Measurements from ENCODE around the gene THADA. TPM values are rescaled to one million over a fixed set of nuclear protein-coding genes. Genes with fewer than 3 reads are reported as not detected.

THADA gene
- total and polyA plus RNA-seq, 2 donors (not counting 3 experiments of a cell fraction or from before 2014, with no cell fraction given), result 22.6 to 25.3 TPM

DNA sequence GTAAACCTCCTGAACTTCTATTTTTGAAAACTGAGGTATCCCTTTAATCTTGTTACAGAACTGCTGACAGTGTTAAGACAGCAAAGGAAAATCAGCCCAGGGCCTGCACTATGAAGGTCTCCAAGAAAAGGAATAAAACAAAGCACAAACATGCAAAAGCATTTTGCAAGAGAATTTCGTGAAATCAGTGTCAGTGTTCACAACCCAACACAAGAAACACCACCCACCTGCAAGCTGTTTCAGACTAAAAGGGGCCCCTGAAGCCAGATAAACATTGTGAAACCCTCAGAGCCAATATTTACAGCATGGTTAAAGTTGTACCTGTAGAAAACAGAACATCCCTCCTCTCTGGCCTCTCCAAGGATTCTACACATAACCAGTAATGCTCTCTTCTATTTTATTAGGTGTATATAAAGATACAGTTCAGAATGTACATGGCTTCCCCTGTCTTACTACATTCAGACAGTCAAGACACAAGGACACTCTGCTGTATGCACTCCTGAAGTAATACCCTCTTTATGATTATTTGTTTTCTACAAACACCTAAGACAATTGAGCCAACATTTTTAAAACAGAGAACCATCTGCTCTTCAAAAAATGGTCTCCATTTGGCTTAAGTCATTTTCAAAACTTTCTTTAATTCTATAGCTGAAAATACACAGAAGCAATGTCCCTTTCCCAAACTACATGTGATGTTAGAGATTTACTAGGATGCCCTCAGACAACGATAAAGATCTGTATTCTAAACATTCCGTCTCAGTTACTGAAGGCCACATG, 219.9 kb downstream of the THADA start:
- no peak overlapping the region for H3K27ac ChIP-seq (ENCODE audit: insufficient read depth, low read depth, low read length)
- H3K4me2 ChIP-seq (ENCODE audit: insufficient read depth, low read length), result no peak overlapping the region
- H3K4me1 ChIP-seq (ENCODE audit: control insufficient read depth, extremely low read depth, insufficient read depth, low read length), result no peaks in the 10 kb centered on the region
- no peaks in the 10 kb centered on the region for H3K36me3 ChIP-seq (ENCODE audit: control insufficient read depth in 2 of 2, extremely low read depth in 1 of 2, insufficient read depth in 2 of 2, low read length in 2 of 2)
- TF ChIP-seq FOS (IDR thresholded peaks at IDR 0.05; ENCODE audit: borderline replicate concordance, insufficient read depth, low read length), result no peak
- TF ChIP-seq POLR2AphosphoS5 (IDR thresholded peaks at IDR 0.05; ENCODE audit: insufficient read depth, low read depth, low read length), result no peak
- H3K4me3 ChIP-seq (replicated peaks in 1 of 3; ENCODE audit: insufficient read depth in 1 of 3, low read depth in 1 of 3, low read length in 3 of 3), result no peak overlapping the region
- H4K20me1 ChIP-seq (replicated peaks; ENCODE audit: control insufficient read depth, extremely low read depth, insufficient read depth, low read length), result no peaks in the 10 kb centered on the region
- H3K79me2 ChIP-seq (ENCODE audit: control insufficient read depth, insufficient read depth, low read length), result no peaks in the 10 kb centered on the region
- no peak overlapping the region for H2AFZ ChIP-seq (ENCODE audit: low read depth, low read length)
- no peak for FAIRE-seq
- BruUV-seq (replicated peaks), result no TSS peak
- CTCF ChIA-PET, result no interaction called here
- no peaks in the 10 kb centered on the region for H3K9me3 ChIP-seq (replicated peaks; ENCODE audit: control insufficient read depth, insufficient read depth, low read length)
- POLR2A ChIA-PET, result no interaction called here
- no peaks in the 10 kb centered on the region for H3K27me3 ChIP-seq (ENCODE audit: control insufficient read depth in 2 of 2, insufficient read depth in 2 of 2, low read length in 2 of 2)
- no peak for DNase-seq (ENCODE audit: low read depth, low spot score)
- H3K9me1 ChIP-seq (replicated peaks; ENCODE audit: control insufficient read depth, extremely low read depth, insufficient read depth, low read length), result no peaks in the 10 kb centered on the region
- no peak overlapping the region for H3K9ac ChIP-seq (replicated peaks; ENCODE audit: extremely low read depth, insufficient read depth, low read length)
- dilution Hi-C loops (cut with MboI; ENCODE audit: extremely low pct_ligation_motif_present, low sequenced_read_pairs), result no loop called here
- intact Hi-C loops (cut with micrococcal nuclease), result no loop called here

DNA sequence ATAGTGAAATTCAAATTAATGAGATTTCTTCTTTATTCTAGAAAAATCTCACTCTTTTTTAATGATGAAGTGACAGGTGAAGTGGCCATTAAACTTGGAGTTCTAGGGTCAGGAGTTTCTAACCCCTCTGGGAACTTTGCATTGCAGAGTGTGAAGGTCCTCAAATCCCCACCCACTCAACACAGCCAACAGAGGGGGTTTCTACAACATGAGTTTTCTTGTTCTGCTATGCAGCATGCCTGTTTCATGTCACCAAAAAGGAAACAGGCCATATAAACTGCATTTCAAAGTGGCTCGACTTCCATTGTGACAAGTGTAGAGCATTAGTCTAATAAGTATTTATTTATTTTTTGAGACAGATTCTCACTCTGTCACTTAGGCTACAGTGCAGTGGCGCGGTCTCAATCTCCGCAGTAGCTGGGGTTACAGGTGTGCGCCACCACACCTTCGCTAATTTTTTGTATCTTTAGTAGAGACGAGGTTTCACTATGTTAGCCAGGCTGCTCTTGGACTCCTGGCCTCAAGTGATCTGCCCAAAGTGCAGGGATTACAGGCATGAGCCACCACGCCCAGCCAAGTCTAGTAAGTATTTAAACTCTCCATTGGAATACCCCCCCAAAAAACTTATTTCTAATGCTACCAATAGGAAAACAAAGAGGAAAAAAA, 223.3 kb downstream of the THADA start:
- Histone ChIP-seq H3K27ac (ENCODE audit: insufficient read depth, low read depth, low read length) (no peak overlapping the region), H3K9ac (replicated peaks; ENCODE audit: extremely low read depth, insufficient read depth, low read length) (no peak overlapping the region), H3K4me2 (ENCODE audit: insufficient read depth, low read length) (no peak overlapping the region), H3K4me1 (ENCODE audit: control insufficient read depth, extremely low read depth, insufficient read depth, low read length) (no peaks in the 10 kb centered on the region), H3K79me2 (ENCODE audit: control insufficient read depth, insufficient read depth, low read length) (no peaks in the 10 kb centered on the region), H3K36me3 (ENCODE audit: control insufficient read depth in 2 of 2, extremely low read depth in 1 of 2, insufficient read depth in 2 of 2, low read length in 2 of 2) (no peaks in the 10 kb centered on the region), H3K4me3 (replicated peaks in 1 of 3; ENCODE audit: insufficient read depth in 1 of 3, low read depth in 1 of 3, low read length in 3 of 3) (no peak overlapping the region), H2AFZ (ENCODE audit: low read depth, low read length) (no peak overlapping the region), H4K20me1 (replicated peaks; ENCODE audit: control insufficient read depth, extremely low read depth, insufficient read depth, low read length) (no peaks in the 10 kb centered on the region), H3K27me3 (ENCODE audit: control insufficient read depth in 2 of 2, insufficient read depth in 2 of 2, low read length in 2 of 2) (no peaks in the 10 kb centered on the region), H3K9me1 (replicated peaks; ENCODE audit: control insufficient read depth, extremely low read depth, insufficient read depth, low read length) (no peaks in the 10 kb centered on the region), H3K9me3 (replicated peaks; ENCODE audit: control insufficient read depth, insufficient read depth, low read length) (no peaks in the 10 kb centered on the region)
- dilution Hi-C loops (cut with MboI; ENCODE audit: extremely low pct_ligation_motif_present, low sequenced_read_pairs) (no loop called here), intact Hi-C loops (cut with micrococcal nuclease) (no loop called here)
- FAIRE-seq (no peak), DNase-seq (ENCODE audit: low read depth, low spot score) (no peak)
- POLR2A ChIA-PET, result no interaction called here
- no TSS peak for BruUV-seq (replicated peaks)
- CTCF ChIA-PET, result no interaction called here
- TF ChIP-seq MAX (IDR thresholded peaks at IDR 0.05; ENCODE audit: insufficient read depth, insufficient read length), result no peak
- TF ChIP-seq JUN (IDR thresholded peaks at IDR 0.05; ENCODE audit: borderline replicate concordance, insufficient read depth, insufficient read length, low read depth), result no peak
- no peak for TF ChIP-seq MYC (IDR thresholded peaks at IDR 0.05; ENCODE audit: low read depth, low read length)

All from endothelial cell of umbilical vein (primary cell).